ENCODE results near the gene ZC2HC1B.

The ZC2HC1B gene

GRCh38 chr6:143961066-143961465 lies 96.8 kb downstream of the ZC2HC1B start:
- no peak for DNase-seq (ENCODE audit: low read depth in 2 of 2, low spot score in 1 of 2)

GRCh38 chr6:143961886-143962878 lies 97.9 kb downstream of the ZC2HC1B start:
- no peak for DNase-seq (ENCODE audit: low read depth in 2 of 2, low spot score in 1 of 2)

DNA sequence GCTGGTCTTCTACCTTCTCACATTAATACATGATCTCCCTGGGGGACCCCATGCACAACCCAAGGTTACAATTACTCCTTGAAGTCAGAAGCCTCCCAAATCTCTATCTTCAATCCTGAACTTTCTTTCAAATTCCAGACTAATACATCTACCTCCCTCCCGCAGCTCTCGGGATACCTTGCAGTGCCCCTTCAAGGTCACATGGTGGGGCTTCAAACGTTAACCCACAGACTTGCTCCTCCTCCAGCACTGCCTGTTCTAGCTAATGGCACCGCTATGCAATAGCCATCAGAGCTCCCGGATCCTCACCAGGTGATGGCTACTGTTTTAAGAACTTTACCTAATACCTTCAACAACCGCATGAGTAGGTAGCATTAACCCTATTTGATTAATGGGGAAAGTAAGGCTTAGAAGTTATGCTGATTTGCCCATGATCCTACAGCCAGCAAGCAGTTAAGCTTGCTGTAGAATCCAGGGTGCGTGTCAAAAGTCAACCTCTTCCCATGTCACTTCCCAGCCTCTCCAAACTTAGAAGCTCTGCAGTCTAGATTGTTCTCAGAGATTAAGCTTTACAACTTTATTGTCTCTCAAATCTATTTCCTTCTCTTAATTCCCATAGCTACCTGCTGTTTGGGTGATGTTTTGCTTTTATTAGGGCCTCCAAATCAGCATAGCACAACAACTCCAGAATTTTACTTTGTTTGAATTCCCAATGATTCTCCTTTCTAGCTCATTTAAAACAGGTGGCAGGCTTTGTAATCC lies 99.1 kb downstream of the ZC2HC1B start:
- no peak for DNase-seq (ENCODE audit: low read depth in 2 of 2, low spot score in 1 of 2)

- DNase-seq (ENCODE audit: low read depth in 2 of 2, low spot score in 1 of 2), result no peak
These were observed 100.4 kb downstream of the ZC2HC1B start for GRCh38 chr6:143964674-143965081.

- no peak for DNase-seq (ENCODE audit: low read depth in 2 of 2, low spot score in 1 of 2)
These were observed 101.4 kb downstream of the ZC2HC1B start for GRCh38 chr6:143965503-143966171.

- no peak for DNase-seq (ENCODE audit: low read depth in 2 of 2, low spot score in 1 of 2)
These were observed 102.0 kb downstream of the ZC2HC1B start for GRCh38 chr6:143966312-143966711.

DNA sequence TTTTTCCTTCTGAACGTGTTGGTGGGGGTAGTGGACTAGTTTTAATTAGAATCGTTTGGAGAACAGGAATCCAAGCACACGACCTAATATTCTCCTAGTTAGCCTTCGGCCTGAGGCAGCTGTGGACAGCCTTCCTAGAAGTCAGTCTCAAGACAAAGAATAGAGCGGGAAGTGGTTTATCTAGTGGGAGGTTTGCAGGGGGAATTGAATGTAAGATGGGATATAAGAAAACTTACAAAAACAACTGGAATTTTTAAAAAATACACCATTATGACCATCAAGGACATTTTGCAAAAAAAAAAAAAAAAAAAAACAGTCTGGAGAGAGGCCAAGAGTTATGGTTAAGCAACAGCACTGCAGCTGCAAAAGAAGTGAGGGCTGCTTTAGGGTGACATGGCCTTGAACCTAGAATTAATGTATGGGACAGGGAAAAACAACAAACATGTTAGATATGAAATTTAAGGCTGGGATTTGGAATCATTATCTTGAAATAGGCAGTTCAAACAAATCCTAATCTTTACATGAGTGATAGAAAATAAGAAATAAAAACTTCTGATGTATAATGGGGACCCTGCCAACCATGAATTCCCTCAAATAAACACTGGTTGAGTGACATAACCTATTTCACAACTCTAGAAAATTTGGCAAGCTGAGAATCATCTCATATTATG lies 103.6 kb downstream of the ZC2HC1B start:
- DNase-seq (ENCODE audit: low read depth in 2 of 2, low spot score in 1 of 2), result no peak

DNA sequence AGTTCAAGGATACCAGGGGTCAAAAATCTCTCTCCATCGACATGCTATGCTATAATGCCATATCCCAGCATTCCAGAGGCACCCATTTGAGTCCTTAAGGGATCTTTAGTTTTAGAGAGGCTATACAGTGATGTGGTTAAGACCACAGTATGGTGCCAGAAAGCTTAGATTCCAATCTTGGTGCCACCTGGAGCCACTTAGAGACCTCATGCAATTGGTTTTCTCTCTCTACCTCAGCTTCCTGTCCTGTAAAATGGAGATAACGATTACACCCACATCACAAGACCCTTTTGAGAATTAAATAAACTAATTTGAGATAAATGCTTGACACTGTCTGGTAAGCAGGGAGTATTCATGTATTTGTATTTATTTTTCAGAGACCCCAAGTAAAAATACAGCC lies 104.8 kb downstream of the ZC2HC1B start:
- DNase-seq (ENCODE audit: low read depth in 2 of 2, low spot score in 1 of 2), result no peak

- no peak for DNase-seq (ENCODE audit: low read depth in 2 of 2, low spot score in 1 of 2)
These were observed 106.4 kb downstream of the ZC2HC1B start for GRCh38 chr6:143970456-143971218.

DNA sequence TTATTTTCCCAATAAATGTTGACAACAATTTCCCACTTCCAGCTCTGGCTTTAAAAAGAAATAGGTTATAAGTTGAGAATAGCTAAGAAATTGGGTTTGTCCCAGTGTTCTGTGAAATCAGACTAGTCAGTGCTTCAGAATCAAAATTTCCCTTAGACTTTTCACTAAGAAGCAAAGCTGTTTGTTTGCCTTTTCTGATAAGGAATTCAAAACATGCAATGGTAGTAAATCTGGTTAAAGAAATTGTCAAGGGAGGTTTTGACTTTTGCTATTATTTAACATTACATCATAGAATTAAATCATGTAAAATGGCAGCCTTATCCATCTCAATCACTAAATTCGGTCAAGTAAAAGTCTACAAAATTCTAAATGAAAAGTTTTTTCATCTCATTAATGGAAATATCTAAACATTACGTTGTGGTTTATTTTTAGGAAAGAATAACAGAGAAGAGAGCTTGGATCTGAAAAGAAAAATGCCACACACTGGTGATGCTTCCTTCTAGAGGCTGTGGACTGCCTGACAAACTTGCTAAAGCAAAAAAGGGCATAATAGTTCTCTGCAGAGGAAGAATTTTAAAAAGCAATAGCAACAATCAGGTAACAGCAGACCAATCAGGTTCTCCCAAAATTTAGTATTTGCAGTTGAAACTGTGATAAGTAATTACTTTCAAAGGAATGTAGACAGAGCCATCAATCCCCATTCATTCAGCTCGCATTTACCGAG lies 107.4 kb downstream of the ZC2HC1B start:
- no peak for DNase-seq (ENCODE audit: low read depth in 2 of 2, low spot score in 1 of 2)

GRCh38 chr6:143973097-143973966 lies 109.1 kb downstream of the ZC2HC1B start:
- DNase-seq (ENCODE audit: low read depth in 2 of 2, low spot score in 1 of 2), result no peak

DNA sequence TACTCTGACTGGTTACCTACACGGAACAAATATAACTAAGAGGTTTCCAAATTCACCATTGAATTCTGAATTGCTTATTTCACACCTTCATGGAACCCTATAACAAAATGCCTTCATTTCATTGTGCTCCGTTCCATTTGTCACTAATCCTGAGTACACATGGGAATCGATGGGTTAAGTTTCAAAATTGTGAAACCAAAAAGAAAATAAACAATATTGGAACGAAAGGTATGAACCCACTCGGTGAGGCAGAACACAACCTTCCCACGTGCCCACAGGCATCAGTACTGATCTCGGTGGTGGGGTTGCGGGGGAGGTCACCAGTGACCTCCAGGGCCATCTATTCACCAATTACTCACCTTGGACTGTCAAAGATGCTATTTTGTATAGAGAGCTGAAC lies 109.8 kb downstream of the ZC2HC1B start:
- no peak for DNase-seq (ENCODE audit: low read depth in 2 of 2, low spot score in 1 of 2)

- no peak for DNase-seq (ENCODE audit: low read depth in 2 of 2, low spot score in 1 of 2)
These were observed 112.6 kb downstream of the ZC2HC1B start for GRCh38 chr6:143976806-143977349.

DNA sequence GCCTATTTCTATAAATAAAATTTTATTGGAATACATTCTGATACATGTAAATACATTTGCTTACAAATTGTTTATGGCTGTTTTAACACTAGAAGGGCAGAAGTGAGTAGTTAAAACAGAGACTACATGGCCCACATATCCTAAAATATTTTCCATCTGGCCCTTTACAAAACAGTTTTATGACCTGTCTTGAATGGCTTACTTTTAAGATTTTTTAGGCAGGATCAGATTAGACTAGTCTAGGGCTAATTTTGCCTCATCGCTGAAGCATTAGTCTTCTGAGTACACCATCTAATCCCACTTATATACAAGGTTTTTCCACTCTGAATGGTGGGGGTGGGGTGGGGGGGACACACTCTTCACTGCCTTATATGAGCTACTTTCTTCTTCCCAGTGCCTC lies 116.6 kb downstream of the ZC2HC1B start:
- DNase-seq (ENCODE audit: low read depth in 2 of 2, low spot score in 1 of 2), result no peak

DNA sequence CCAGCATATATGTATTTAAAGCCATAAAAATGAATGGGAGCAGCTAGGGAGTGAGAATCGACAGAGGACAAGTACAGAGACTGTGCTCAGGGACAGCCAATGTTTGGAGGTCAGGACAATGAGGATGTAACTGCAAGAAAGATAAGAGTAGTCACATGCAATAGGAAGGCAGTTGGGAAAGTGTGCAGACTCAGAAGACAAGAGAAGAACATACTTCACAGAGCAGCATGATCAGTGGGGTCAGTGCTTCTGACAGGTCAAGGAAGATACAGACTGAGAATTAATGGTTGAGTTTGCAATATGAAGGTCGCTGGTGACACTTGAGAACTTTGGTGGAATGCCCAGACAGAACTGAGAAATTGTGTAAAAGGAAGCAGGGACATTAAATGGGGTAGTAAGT lies 118.7 kb downstream of the ZC2HC1B start:
- DNase-seq (ENCODE audit: low read depth in 2 of 2, low spot score in 1 of 2), result no peak

- DNase-seq (ENCODE audit: low read depth in 2 of 2, low spot score in 1 of 2), result no peak
These were observed 120.4 kb downstream of the ZC2HC1B start for GRCh38 chr6:143984666-143985065.

GRCh38 chr6:143986463-143987065 lies 122.3 kb downstream of the ZC2HC1B start:
- no peak for DNase-seq (ENCODE audit: low read depth in 2 of 2, low spot score in 1 of 2)
